Glutamatergic neuron (in vitro differentiated cells): ENCODE measurements around the gene KNOP1. TPM values are rescaled to one million over a fixed set of nuclear protein-coding genes. Genes with fewer than 3 reads are reported as not detected.

Source experiments
- DNase-seq: peaks from one replicate; pipeline ENCODE4 v3.0.0; 2022
- H3K27ac Mint-ChIP-seq: one replicate; pipeline ENCODE4 v1.8.0; 2020; ENCODE audit warnings: mild to moderate bottlenecking, mixed read lengths, inconsistent platforms; ENCODE audit not compliant: unreplicated experiment
- H3K27me3 Mint-ChIP-seq: one replicate; pipeline ENCODE4 v1.8.0; 2020; ENCODE audit warnings: mild to moderate bottlenecking, moderate library complexity, mixed read lengths, inconsistent platforms; ENCODE audit not compliant: unreplicated experiment
- H3K36me3 Mint-ChIP-seq: one replicate; pipeline ENCODE4 v1.8.0; 2020; ENCODE audit warnings: mild to moderate bottlenecking, mixed read lengths, inconsistent platforms; ENCODE audit not compliant: unreplicated experiment
- H3K4me1 Mint-ChIP-seq: one replicate; pipeline ENCODE4 v1.8.0; 2020; ENCODE audit warnings: mild to moderate bottlenecking, low read depth, mixed read lengths, inconsistent platforms; ENCODE audit not compliant: unreplicated experiment
- H3K4me3 Mint-ChIP-seq: one replicate; pipeline ENCODE4 v1.8.0; 2020; ENCODE audit warnings: mild to moderate bottlenecking, mixed read lengths, inconsistent platforms; ENCODE audit not compliant: unreplicated experiment
- H3K9me3 Mint-ChIP-seq: one replicate; pipeline ENCODE4 v1.8.0; 2020; ENCODE audit warnings: mild to moderate bottlenecking, moderate library complexity, mixed read lengths, inconsistent platforms; ENCODE audit not compliant: unreplicated experiment
- CTCF ChIP-seq: fragments of 200-600 bp; sonication (generic); IDR thresholded peaks from one replicate; pipeline ENCODE4 v1.5.0; 2021; ENCODE audit not compliant: partially characterized antibody, unreplicated experiment
- total RNA-seq: library from RNA; stranded (reverse); fragmentation: NEBNext Ultra II Directional; extraction: Animal tissue kit (Norgen Biotek cat#: 25700); gene quantifications from one replicate; pipeline ENCODE4 v1.2.1, GENCODE V29; 2021; ENCODE audit not compliant: unreplicated experiment

KNOP1 gene
- total RNA-seq, 1 donor from 2014 or later = 25.6 TPM

- Mint-ChIP-seq H3K36me3 (no peaks in the 10 kb centered on the region), H3K4me3 (no peak overlapping the region), H3K27ac (no peak overlapping the region), H3K4me1 (peaks cover 7% of the 10 kb centered on the region), H3K27me3 (peaks cover 2% of the 10 kb centered on the region), H3K9me3 (no peaks in the 10 kb centered on the region)
- no peak for TF ChIP-seq CTCF
- DNase-seq = no peak
Measured at GRCh38 chr16:19743816-19744159, 25.8 kb upstream of the KNOP1 start.

GRCh38 chr16:19741354-19741753 is 23.3 kb upstream of the KNOP1 start:
- Mint-ChIP-seq H3K36me3 (no peaks in the 10 kb centered on the region), H3K4me3 (no peak overlapping the region), H3K4me1 (no peaks in the 10 kb centered on the region), H3K27ac (no peak overlapping the region), H3K9me3 (no peaks in the 10 kb centered on the region), H3K27me3 (peaks cover 2% of the 10 kb centered on the region)
- DNase-seq = no peak
- no peak for TF ChIP-seq CTCF

- Mint-ChIP-seq H3K9me3 (no peaks in the 10 kb centered on the region), H3K27ac (no peak overlapping the region), H3K4me3 (no peak overlapping the region)
Measured at GRCh38 chr16:19737306-19738038, 19.4 kb upstream of the KNOP1 start.

GRCh38 chr16:19735074-19735867 is 17.2 kb upstream of the KNOP1 start:
- Mint-ChIP-seq H3K27me3 (peaks cover 3% of the 10 kb centered on the region), H3K36me3 (peaks cover 7% of the 10 kb centered on the region), H3K4me1 (no peaks in the 10 kb centered on the region), H3K4me3 (no peak overlapping the region), H3K9me3 (no peaks in the 10 kb centered on the region), H3K27ac (no peak overlapping the region)
- TF ChIP-seq CTCF = no peak
- no peak for DNase-seq

More at GRCh38 chr16:19737306-19738038, 19.4 kb upstream of the KNOP1 start:
- no peaks in the 10 kb centered on the region for H3K4me1 Mint-ChIP-seq
- DNase-seq = no peak
- no peak for TF ChIP-seq CTCF
- peaks cover 2% of the 10 kb centered on the region for H3K27me3 Mint-ChIP-seq
- peaks cover 2% of the 10 kb centered on the region for H3K36me3 Mint-ChIP-seq

GRCh38 chr16:19733551-19733950 is 15.5 kb upstream of the KNOP1 start:
- H3K27ac Mint-ChIP-seq = no peak overlapping the region
- no peak overlapping the region for H3K4me3 Mint-ChIP-seq
- no peak for DNase-seq
- peaks cover 1% of the 10 kb centered on the region for H3K27me3 Mint-ChIP-seq
- no peaks in the 10 kb centered on the region for H3K9me3 Mint-ChIP-seq
- H3K4me1 Mint-ChIP-seq = no peaks in the 10 kb centered on the region
- H3K36me3 Mint-ChIP-seq = peaks cover 11% of the 10 kb centered on the region
- no peak for TF ChIP-seq CTCF
